ENCODE measurements around the gene UTP15.
A peak's percentile ranks its signal among the peaks of the same experiment; 100 is the strongest.

The UTP15 gene

DNA sequence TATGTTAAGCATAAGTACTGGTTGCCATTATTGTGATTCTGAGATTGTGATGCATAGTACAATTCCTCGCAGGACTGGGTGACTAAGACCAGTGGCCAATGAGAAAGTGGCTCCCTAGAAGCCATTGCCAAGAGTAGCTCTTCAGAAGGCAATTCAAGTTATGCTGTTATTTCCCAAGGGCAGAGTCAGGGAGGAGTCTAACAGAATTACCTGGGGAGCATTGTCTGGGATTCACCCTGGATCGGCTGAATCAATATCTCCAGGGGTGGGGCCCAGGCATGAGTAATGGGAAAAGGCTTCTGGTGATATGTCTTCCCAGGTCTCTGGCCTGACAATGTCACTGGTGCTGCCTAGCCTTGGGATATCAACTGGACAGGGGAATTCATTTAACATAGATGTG is 49.5 kb downstream of the UTP15 start:
- no peak overlapping the region for H3K4me2 ChIP-seq (ENCODE audit: low read depth, low read length, poor library complexity, severe bottlenecking)
- no peaks in the 10 kb centered on the region for H3K79me2 ChIP-seq (ENCODE audit: insufficient read depth, low read length)
- H3K9me2 ChIP-seq (replicated peaks; ENCODE audit: low read depth, low read length), result no peaks in the 10 kb centered on the region
- no peaks in the 10 kb centered on the region for H3F3A ChIP-seq (ENCODE audit: low read depth)
- H3K36me3 ChIP-seq (ENCODE audit: insufficient read depth, low read length), result no peaks in the 10 kb centered on the region
- no peaks in the 10 kb centered on the region for H4K20me1 ChIP-seq (ENCODE audit: insufficient read depth, low read length, poor library complexity, severe bottlenecking)
- no peaks in the 10 kb centered on the region for H3K4me1 ChIP-seq (ENCODE audit: insufficient read depth, low read length, poor library complexity, severe bottlenecking)
- H3K9ac ChIP-seq (ENCODE audit: low read depth, low read length, poor library complexity, severe bottlenecking), result no peak overlapping the region
- H3K9me3 ChIP-seq (ENCODE audit: insufficient read depth, low read depth, low read length), result no peaks in the 10 kb centered on the region
- no peaks in the 10 kb centered on the region for H3K27me3 ChIP-seq (ENCODE audit: insufficient read depth, low read length, poor library complexity, severe bottlenecking)
- H2AFZ ChIP-seq (ENCODE audit: low read length), result no peak overlapping the region
- no peak for TF ChIP-seq EZH2phosphoT487 (IDR thresholded peaks at IDR 0.05; ENCODE audit: borderline replicate concordance)
- TF ChIP-seq, protein P1, sequence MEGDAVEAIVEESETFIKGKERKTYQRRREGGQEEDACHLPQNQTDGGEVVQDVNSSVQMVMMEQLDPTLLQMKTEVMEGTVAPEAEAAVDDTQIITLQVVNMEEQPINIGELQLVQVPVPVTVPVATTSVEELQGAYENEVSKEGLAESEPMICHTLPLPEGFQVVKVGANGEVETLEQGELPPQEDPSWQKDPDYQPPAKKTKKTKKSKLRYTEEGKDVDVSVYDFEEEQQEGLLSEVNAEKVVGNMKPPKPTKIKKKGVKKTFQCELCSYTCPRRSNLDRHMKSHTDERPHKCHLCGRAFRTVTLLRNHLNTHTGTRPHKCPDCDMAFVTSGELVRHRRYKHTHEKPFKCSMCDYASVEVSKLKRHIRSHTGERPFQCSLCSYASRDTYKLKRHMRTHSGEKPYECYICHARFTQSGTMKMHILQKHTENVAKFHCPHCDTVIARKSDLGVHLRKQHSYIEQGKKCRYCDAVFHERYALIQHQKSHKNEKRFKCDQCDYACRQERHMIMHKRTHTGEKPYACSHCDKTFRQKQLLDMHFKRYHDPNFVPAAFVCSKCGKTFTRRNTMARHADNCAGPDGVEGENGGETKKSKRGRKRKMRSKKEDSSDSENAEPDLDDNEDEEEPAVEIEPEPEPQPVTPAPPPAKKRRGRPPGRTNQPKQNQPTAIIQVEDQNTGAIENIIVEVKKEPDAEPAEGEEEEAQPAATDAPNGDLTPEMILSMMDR (conservative IDR thresholded peaks at IDR 0.05; ENCODE audit: low read length), result no peak
- no peak overlapping the region for H3K4me3 ChIP-seq (ENCODE audit: low read length, poor library complexity, severe bottlenecking)

DNA sequence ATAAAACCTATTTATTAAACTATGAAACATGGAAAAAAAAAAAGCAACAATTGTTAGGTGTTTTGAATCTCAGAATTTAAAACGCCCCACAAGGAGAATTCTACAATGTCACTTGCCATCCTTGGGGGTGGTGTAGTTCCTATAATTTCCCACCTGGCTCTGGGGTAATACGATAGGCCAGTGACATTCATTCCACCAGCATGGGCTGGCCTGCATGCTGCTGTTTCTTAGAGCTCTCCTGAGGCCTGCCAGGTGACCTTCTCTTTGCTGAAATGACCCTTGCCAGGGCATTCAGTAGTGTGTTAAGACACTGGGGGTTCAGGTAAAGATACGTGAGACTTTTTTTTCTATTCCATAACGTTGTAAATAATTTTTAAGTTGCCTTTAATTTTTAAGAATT is 50.4 kb downstream of the UTP15 start:
- TF ChIP-seq, protein P1 (conservative IDR thresholded peaks at IDR 0.05; ENCODE audit: low read length), result no peak
- no peak for TF ChIP-seq EZH2phosphoT487 (IDR thresholded peaks at IDR 0.05; ENCODE audit: borderline replicate concordance)
- no peak overlapping the region for H3K4me2 ChIP-seq (ENCODE audit: low read depth, low read length, poor library complexity, severe bottlenecking)
- H3K27me3 ChIP-seq (ENCODE audit: insufficient read depth, low read length, poor library complexity, severe bottlenecking), result no peaks in the 10 kb centered on the region
- no peaks in the 10 kb centered on the region for H4K20me1 ChIP-seq (ENCODE audit: insufficient read depth, low read length, poor library complexity, severe bottlenecking)
- no peaks in the 10 kb centered on the region for H3F3A ChIP-seq (ENCODE audit: low read depth)
- no peaks in the 10 kb centered on the region for H3K4me1 ChIP-seq (ENCODE audit: insufficient read depth, low read length, poor library complexity, severe bottlenecking)
- H3K9me2 ChIP-seq (replicated peaks; ENCODE audit: low read depth, low read length), result no peaks in the 10 kb centered on the region
- H3K79me2 ChIP-seq (ENCODE audit: insufficient read depth, low read length), result no peaks in the 10 kb centered on the region
- no peaks in the 10 kb centered on the region for H3K9me3 ChIP-seq (ENCODE audit: insufficient read depth, low read depth, low read length)
- H3K36me3 ChIP-seq (ENCODE audit: insufficient read depth, low read length), result no peaks in the 10 kb centered on the region
- no peak overlapping the region for H3K9ac ChIP-seq (ENCODE audit: low read depth, low read length, poor library complexity, severe bottlenecking)
- H3K4me3 ChIP-seq (ENCODE audit: low read length, poor library complexity, severe bottlenecking), result no peak overlapping the region
- H2AFZ ChIP-seq (ENCODE audit: low read length), result no peak overlapping the region

DNA sequence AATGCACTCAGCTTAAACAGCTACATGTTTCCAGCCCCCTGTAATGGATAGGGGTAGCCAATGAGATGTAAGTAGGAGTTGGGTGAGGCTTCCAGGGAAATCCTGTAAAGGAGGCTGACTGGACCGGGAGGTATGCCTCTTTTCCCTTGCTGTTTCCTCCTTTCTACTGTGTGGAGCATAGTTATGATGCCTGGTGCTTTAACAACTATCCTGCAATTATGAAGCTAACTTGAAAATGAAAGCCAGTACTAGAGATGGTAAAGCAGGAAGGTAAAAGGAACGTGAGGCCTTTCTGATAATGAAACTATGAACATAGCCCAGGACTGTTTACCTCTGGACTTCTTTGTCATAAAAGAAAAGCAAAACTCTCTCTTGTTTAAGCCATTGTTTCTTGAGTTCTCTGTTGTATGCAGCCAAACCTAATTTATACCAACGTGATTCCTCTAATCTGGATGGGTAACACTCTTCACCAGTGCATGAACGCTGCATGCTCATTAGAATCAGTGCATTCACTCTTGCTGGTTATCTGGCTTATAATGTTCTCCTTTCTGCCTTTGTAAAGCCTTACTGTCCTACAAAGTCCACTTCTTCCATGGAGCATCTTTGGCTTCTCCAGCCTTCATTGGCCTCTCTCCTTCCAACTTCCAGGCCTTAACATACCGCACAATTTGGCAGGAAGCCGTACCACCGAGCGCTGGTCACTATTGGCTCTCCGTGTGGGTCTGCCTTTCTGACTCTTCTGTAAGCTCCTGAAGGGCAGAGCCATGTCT is 52.2 kb downstream of the UTP15 start:
- H3K9ac ChIP-seq (ENCODE audit: low read depth, low read length, poor library complexity, severe bottlenecking), result no peak overlapping the region
- H3K4me1 ChIP-seq (ENCODE audit: insufficient read depth, low read length, poor library complexity, severe bottlenecking), result no peaks in the 10 kb centered on the region
- no peaks in the 10 kb centered on the region for H4K20me1 ChIP-seq (ENCODE audit: insufficient read depth, low read length, poor library complexity, severe bottlenecking)
- no peak overlapping the region for H3K4me2 ChIP-seq (ENCODE audit: low read depth, low read length, poor library complexity, severe bottlenecking)
- no peak overlapping the region for H3K4me3 ChIP-seq (ENCODE audit: low read length, poor library complexity, severe bottlenecking)
- H3K36me3 ChIP-seq (ENCODE audit: insufficient read depth, low read length), result no peaks in the 10 kb centered on the region
- no peak for TF ChIP-seq EZH2phosphoT487 (IDR thresholded peaks at IDR 0.05; ENCODE audit: borderline replicate concordance)
- TF ChIP-seq, protein P1 (conservative IDR thresholded peaks at IDR 0.05; ENCODE audit: low read length), result no peak
- H3K9me2 ChIP-seq (replicated peaks; ENCODE audit: low read depth, low read length), result no peaks in the 10 kb centered on the region
- peak overlapping the region; percentile 48; the same call in 1 of the 2 replicates for H2AFZ ChIP-seq (ENCODE audit: low read length)
- H3K79me2 ChIP-seq (ENCODE audit: insufficient read depth, low read length), result no peaks in the 10 kb centered on the region
- H3K9me3 ChIP-seq (ENCODE audit: insufficient read depth, low read depth, low read length), result no peaks in the 10 kb centered on the region
- H3K27me3 ChIP-seq (ENCODE audit: insufficient read depth, low read length, poor library complexity, severe bottlenecking), result no peaks in the 10 kb centered on the region
- no peaks in the 10 kb centered on the region for H3F3A ChIP-seq (ENCODE audit: low read depth)

Data from Loucy (cell line).